Measurements from ENCODE around the gene LRRC74A.

GRCh38 chr14:76868454-76869170 lies 42.4 kb downstream of the LRRC74A start:
- TF ChIP-seq CTCF (IDR thresholded peaks at IDR 0.05; ENCODE audit: poor library complexity) (no peak), EZH2 (IDR thresholded peaks at IDR 0.05; ENCODE audit: borderline replicate concordance) (no peak)
